ENCODE data around the gene CENPE. TPM values are rescaled to one million over a fixed set of nuclear protein-coding genes. Genes with fewer than 3 reads are reported as not detected.
"Not testable (repeated sequence)": the region's sequence is repeated elsewhere in the genome, so short reads cannot be mapped to it uniquely, and the experiment has no call there.

The CENPE gene
- total RNA-seq (2022) (30.3 and 36.9 TPM in 2 replicates), Bru-seq, nascent RNA (percentile 82 among the genes with signal in this experiment), BruChase-seq, experiment 1, labeled RNA remaining after a 2-hour chase (percentile 83 among the genes with signal in this experiment), BruChase-seq, experiment 2, labeled RNA remaining after a 6-hour chase (percentile 83 among the genes with signal in this experiment)
- long read RNA-seq, partial matches to known transcripts = 1 of 7 reads
- long read RNA-seq, other reads (novel, unspliced or antisense) = 6 of 7 reads

GRCh38 chr4:103198111-103198765, at the start of gene CENPE:
TSS of gene CENPE (minus strand) at chr4:103198343. CDS start at chr4:103198319, 24 bp downstream.
- Mint-ChIP-seq H3K9me3 (ENCODE audit: unreplicated experiment) (no peaks in the 10 kb centered on the region), H3K27ac (ENCODE audit: unreplicated experiment) (peak within 1 kb of the TSS; percentile 99), H3K4me3 (ENCODE audit: unreplicated experiment) (peak within 1 kb of the TSS; percentile 99), H3K27me3 (ENCODE audit: insufficient read depth, unreplicated experiment) (no peaks in the 10 kb centered on the region), H3K4me1 (ENCODE audit: low read depth, unreplicated experiment) (peaks cover 24% of the 10 kb centered on the region), H3K36me3 (ENCODE audit: insufficient read depth, unreplicated experiment) (peaks cover 29% of the 10 kb centered on the region)
- Histone ChIP-seq H3K4me1 (peaks cover 19% of the 10 kb centered on the region), H3K4me3 (ENCODE audit: low read depth, low read length) (peak within 1 kb of the TSS; percentile 92), H3K9me3 (no peaks in the 10 kb centered on the region), H3K36me3 (ENCODE audit: control insufficient read depth, insufficient read depth, low read length) (no peaks in the 10 kb centered on the region), H3K27me3 (replicated peaks; ENCODE audit: control insufficient read depth, insufficient read depth, low read length) (no peaks in the 10 kb centered on the region)
- CTCF ChIA-PET = no interaction called here
- DNase-seq = peak; percentile 90 to 92
- no TSS peak for BruUV-seq (replicated peaks)
- TF ChIP-seq, protein P1, sequence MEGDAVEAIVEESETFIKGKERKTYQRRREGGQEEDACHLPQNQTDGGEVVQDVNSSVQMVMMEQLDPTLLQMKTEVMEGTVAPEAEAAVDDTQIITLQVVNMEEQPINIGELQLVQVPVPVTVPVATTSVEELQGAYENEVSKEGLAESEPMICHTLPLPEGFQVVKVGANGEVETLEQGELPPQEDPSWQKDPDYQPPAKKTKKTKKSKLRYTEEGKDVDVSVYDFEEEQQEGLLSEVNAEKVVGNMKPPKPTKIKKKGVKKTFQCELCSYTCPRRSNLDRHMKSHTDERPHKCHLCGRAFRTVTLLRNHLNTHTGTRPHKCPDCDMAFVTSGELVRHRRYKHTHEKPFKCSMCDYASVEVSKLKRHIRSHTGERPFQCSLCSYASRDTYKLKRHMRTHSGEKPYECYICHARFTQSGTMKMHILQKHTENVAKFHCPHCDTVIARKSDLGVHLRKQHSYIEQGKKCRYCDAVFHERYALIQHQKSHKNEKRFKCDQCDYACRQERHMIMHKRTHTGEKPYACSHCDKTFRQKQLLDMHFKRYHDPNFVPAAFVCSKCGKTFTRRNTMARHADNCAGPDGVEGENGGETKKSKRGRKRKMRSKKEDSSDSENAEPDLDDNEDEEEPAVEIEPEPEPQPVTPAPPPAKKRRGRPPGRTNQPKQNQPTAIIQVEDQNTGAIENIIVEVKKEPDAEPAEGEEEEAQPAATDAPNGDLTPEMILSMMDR (IDR thresholded peaks at IDR 0.05; ENCODE audit: insufficient read depth in 1 of 2, low read depth in 1 of 2, low read length in 1 of 2, severe bottlenecking in 1 of 2, unreplicated experiment in 1 of 2) = no peak
- intact Hi-C loops (cut with micrococcal nuclease; ENCODE audit: unreplicated experiment) = loop anchor here (1.0 kb wide), 1 partner anchor 25 kb away; no protein-coding TSS in a partner anchor
- POLR2A ChIA-PET = no interaction called here

- no peaks in the 10 kb centered on the region for H3K9me3 ChIP-seq
- POLR2A ChIA-PET = no interaction called here
- Mint-ChIP-seq H3K27ac (ENCODE audit: unreplicated experiment) (peak overlapping the region; percentile 27), H3K4me3 (ENCODE audit: unreplicated experiment) (no peak overlapping the region), H3K4me1 (ENCODE audit: low read depth, unreplicated experiment) (peaks cover 10% of the 10 kb centered on the region), H3K36me3 (ENCODE audit: insufficient read depth, unreplicated experiment) (no peaks in the 10 kb centered on the region), H3K9me3 (ENCODE audit: unreplicated experiment) (peaks cover 19% of the 10 kb centered on the region), H3K27me3 (ENCODE audit: insufficient read depth, unreplicated experiment) (no peaks in the 10 kb centered on the region)
- BruUV-seq (replicated peaks) = no TSS peak
- H3K27me3 ChIP-seq (replicated peaks; ENCODE audit: control insufficient read depth, insufficient read depth, low read length) = no peaks in the 10 kb centered on the region
- intact Hi-C loops (cut with micrococcal nuclease; ENCODE audit: unreplicated experiment) = no loop called here
- H3K4me3 ChIP-seq (ENCODE audit: low read depth, low read length) = no peak overlapping the region
- H3K36me3 ChIP-seq (ENCODE audit: control insufficient read depth, insufficient read depth, low read length) = no peaks in the 10 kb centered on the region
- no peak for DNase-seq
- TF ChIP-seq, protein P1 (IDR thresholded peaks at IDR 0.05; ENCODE audit: insufficient read depth in 1 of 2, low read depth in 1 of 2, low read length in 1 of 2, severe bottlenecking in 1 of 2, unreplicated experiment in 1 of 2) = no peak
- CTCF ChIA-PET = no interaction called here
- no peaks in the 10 kb centered on the region; the same call in none of the 2 replicates for H3K4me1 ChIP-seq
Observed at GRCh38 chr4:103244251-103244650, 46.1 kb upstream of the CENPE start.

- BruUV-seq (replicated peaks); H3K36me3 ChIP-seq (ENCODE audit: control insufficient read depth, insufficient read depth, low read length); H3K9me3 ChIP-seq; POLR2A ChIA-PET; H3K4me3 ChIP-seq (ENCODE audit: low read depth, low read length); H3K27me3 ChIP-seq (replicated peaks; ENCODE audit: control insufficient read depth, insufficient read depth, low read length); intact Hi-C loops (cut with micrococcal nuclease; ENCODE audit: unreplicated experiment); H3K4me3 Mint-ChIP-seq (ENCODE audit: unreplicated experiment); CTCF ChIA-PET; H3K4me1 Mint-ChIP-seq (ENCODE audit: low read depth, unreplicated experiment); H3K4me1 ChIP-seq; H3K27me3 Mint-ChIP-seq (ENCODE audit: insufficient read depth, unreplicated experiment); H3K36me3 Mint-ChIP-seq (ENCODE audit: insufficient read depth, unreplicated experiment); H3K27ac Mint-ChIP-seq (ENCODE audit: unreplicated experiment); DNase-seq: not testable (repeated sequence)
- H3K9me3 Mint-ChIP-seq (ENCODE audit: unreplicated experiment) = peaks cover 15% of the 10 kb centered on the region
Observed at GRCh38 chr4:103230938-103231337, 32.8 kb upstream of the CENPE start.

DNA sequence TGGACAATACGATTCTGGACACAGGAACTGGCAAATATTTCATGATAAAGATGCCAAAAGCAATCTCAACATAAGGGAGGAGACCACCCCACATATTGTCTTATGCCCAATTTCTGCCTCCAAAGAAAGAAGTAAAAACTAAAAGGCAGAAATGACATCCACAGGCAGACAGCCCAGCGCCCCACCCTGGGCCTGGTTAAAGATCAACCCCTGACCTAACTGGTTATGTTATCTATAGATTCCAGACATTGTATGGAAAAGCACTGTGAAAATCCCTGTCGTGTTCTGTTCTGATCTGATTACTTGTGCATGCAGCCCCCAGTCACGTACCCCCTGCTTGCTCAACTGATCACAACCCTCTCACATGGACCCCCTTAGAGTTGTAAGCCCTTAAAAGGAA, 25.4 kb upstream of the CENPE start:
- Mint-ChIP-seq H3K4me1 (ENCODE audit: low read depth, unreplicated experiment) (peaks cover 24% of the 10 kb centered on the region), H3K27ac (ENCODE audit: unreplicated experiment) (peak overlapping the region; percentile 93), H3K9me3 (ENCODE audit: unreplicated experiment) (peaks cover 20% of the 10 kb centered on the region), H3K4me3 (ENCODE audit: unreplicated experiment) (peak overlapping the region; percentile 40)
- H3K27me3 Mint-ChIP-seq (ENCODE audit: insufficient read depth, unreplicated experiment); POLR2A ChIA-PET; BruUV-seq (replicated peaks); H3K36me3 ChIP-seq (ENCODE audit: control insufficient read depth, insufficient read depth, low read length); H3K27me3 ChIP-seq (replicated peaks; ENCODE audit: control insufficient read depth, insufficient read depth, low read length); CTCF ChIA-PET; H3K4me3 ChIP-seq (ENCODE audit: low read depth, low read length); H3K36me3 Mint-ChIP-seq (ENCODE audit: insufficient read depth, unreplicated experiment): not testable (repeated sequence)
- Histone ChIP-seq H3K4me1 (peaks cover 25% of the 10 kb centered on the region), H3K9me3 (peaks cover 15% of the 10 kb centered on the region)
- DNase-seq = peak; percentile 44 to 58
- intact Hi-C loops (cut with micrococcal nuclease; ENCODE audit: unreplicated experiment) = loop anchor here (1.0 kb wide), 1 partner anchor 25 kb away; the partner anchor contains the start of gene CENPE

All from Caco-2 (cell line).